SK-MEL-5 (cell line): ENCODE measurements around the gene KDM5A. TPM values are rescaled to one million over a fixed set of nuclear protein-coding genes. Genes with fewer than 3 reads are reported as not detected.

Experiments used
- DNase-seq: peaks from one replicate; pipeline ENCODE4 v3.0.0-alpha.2; 2016; ENCODE audit warnings: low read depth, low spot score
- in situ Hi-C: cut with HindIII; loops from 2 replicates; pipeline ENCODE4 v1.10.0; 2016; ENCODE audit warnings: low sequenced_read_pairs, high pct_unique_total_duplicates, low pct_unique_long_range_greater_than_20kb
- total RNA-seq: library from RNA; depleted of rRNA; stranded (reverse); fragments of >200 nt; shearing (Covaris generic); gene quantifications from 2 replicates; pipeline ENCODE4 v1.2.3, GENCODE V29; 2014

KDM5A gene
- total RNA-seq, 1 experiment from 2014 or later, result 32.1 TPM

DNA sequence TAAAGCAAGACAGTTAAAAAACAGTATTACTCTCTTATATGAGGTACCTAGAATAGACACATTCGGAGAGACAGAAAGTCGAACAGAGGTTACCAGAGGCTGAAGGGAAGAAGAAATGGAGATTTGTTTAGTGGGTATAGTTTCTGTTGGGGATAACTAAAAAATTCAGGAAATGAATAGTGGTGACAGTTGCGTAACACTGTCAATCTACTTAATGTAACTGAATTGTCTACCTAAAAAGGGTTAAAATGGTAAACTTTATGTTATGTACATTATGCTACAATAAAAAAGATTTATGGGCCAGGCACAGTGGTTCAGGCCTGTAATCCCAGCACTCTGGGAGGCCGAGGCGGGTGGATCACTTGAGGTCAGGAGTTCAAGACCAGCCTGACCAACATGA, 95.9 kb downstream of the KDM5A start:
- in situ Hi-C loops, result no loop called here
- DNase-seq, result no peak

DNA sequence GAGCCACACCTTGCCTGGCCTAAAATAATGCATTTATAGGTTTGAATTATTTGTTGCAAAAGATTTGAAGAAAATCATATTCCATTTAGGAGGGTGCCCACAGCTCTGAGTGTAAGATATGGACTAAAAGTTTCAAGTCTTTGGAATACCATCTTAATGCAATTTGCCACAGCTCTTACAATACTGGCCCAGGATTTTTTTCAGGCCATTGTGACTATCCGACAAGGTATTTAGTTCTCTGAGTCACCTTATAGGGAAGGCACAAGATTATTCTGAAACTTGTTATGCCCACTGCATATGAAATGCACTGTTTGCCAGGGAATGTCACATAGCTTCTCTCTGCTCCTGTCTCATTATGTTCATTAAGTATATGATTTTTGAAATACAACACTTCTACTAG, 96.9 kb downstream of the KDM5A start:
- in situ Hi-C loops, result no loop called here

GRCh38 chr12:291153-291723, 97.9 kb downstream of the KDM5A start:
- no peak for DNase-seq
- in situ Hi-C loops, result no loop called here

More for the DNA sequence above, 96.9 kb downstream of the KDM5A start:
- DNase-seq, result no peak

- in situ Hi-C loops, result no loop called here
- no peak for DNase-seq
Measured at GRCh38 chr12:288687-289086, 100.4 kb downstream of the KDM5A start.

- DNase-seq, result no peak
- in situ Hi-C loops, result no loop called here
Measured at GRCh38 chr12:286531-287300, 102.4 kb downstream of the KDM5A start.

DNA sequence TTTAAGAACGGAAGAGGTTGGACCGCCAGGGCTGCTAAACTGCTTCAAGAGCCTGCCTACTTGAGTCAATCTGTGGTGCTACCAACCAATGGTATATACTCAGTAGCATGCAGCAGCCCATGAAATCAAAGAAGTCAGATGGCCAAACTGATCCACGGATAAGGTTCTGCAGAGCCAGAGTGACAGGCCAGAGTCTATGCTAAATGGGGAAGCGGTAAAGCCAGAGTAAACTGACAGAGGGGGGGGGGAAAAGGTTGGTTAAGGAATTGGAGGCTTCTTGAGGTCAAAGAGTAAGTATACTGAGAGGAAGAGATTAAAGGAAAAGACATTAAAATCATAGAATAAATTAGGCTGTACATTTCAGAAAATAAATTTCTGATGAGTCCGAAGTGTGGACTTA, 111.1 kb downstream of the KDM5A start:
- in situ Hi-C loops, result no loop called here
- no peak for DNase-seq

- no peak for DNase-seq
- in situ Hi-C loops, result no loop called here
Measured at GRCh38 chr12:275812-276211, 113.3 kb downstream of the KDM5A start.

DNA sequence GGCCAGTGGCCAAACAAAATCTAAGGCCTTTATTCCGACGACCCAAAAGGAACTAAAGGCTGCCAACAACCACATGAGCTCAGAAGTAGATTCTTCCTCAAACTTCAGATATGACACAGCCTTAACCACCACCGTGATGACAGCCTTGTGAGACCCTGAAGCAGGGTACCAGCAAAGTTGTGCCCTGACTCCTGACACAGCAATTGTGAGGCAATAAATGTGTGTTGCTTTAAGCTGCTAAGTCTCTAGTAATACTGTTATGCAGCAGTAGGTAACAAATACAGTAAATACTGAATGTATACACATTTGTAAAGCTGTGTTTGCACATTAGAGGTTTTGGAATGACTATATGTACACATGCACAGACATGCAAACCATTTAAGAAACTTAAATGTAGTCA, 115.7 kb downstream of the KDM5A start:
- in situ Hi-C loops, result no loop called here
- no peak for DNase-seq

- in situ Hi-C loops, result no loop called here
Measured at GRCh38 chr12:272942-273341, 116.2 kb downstream of the KDM5A start.

GRCh38 chr12:271161-271560, 118.0 kb downstream of the KDM5A start:
- in situ Hi-C loops, result no loop called here
- DNase-seq, result no peak

More at GRCh38 chr12:272942-273341, 116.2 kb downstream of the KDM5A start:
- DNase-seq, result no peak

- in situ Hi-C loops, result no loop called here
- no peak for DNase-seq
Measured at GRCh38 chr12:269191-269590, 119.9 kb downstream of the KDM5A start.

DNA sequence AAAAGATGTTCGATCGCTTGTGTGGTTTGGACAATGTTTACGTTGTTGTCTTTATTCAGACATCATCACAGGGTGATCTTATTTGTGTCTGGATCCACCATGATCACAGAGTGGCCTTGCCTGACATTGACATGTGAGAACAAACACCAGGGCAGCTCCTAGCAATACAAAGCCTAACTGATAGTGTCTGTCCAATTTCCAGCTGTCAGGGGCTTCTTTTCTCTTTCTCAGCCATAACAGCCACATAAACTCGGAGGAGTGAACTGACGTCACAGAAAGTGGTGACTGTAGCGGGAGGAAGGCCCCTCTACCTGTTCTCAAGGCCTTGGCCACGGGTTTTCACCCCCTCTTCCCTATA, 120.7 kb downstream of the KDM5A start:
- in situ Hi-C loops, result no loop called here
- DNase-seq, result no peak

DNA sequence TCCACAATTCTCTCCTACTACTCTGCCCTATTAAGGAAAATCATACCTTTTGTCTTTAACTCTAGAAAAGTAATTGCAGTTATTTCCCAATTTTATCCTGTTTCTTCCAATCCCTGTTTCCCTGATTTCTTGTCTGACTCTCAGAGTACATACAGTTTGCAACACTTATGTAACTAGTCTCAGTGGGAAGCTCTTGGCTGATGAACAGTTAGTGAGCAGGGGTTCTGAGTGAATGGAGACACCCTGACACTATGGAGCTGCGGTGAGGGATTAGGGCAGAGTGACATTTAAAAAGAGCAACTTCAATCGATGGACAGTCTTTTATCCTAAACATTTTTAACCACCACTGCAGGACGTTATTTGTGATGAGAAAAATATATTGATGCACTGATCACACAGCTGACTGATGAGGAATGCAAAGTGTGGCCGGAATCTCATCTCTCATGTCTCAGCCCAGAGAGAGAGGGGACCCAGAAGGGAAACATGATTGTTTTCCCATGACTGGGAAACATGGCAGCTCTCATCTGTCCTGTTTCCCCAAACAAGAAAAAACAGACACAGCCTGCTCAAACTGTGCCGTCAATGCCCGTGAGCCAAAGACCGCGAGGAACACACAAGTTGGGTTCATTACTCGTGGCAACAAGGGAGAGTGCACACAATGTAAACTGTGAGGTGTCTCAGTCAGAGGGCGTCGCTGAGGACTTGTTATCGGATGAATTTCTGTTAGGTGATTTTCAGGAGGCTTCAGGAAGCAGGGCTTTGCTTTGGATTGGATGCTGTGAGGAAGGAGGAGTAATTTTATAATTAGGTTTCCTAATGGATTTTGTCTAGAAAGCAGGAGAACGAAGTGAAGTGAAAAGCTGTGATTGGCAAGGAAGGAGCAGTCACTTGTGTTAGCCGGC, 121.3 kb downstream of the KDM5A start:
- in situ Hi-C loops, result no loop called here
- DNase-seq, result no peak

- no peak for DNase-seq
- in situ Hi-C loops, result no loop called here
Measured at GRCh38 chr12:265096-265495, 124.0 kb downstream of the KDM5A start.

- DNase-seq, result no peak
- in situ Hi-C loops, result no loop called here
Measured at GRCh38 chr12:264269-264668, 124.9 kb downstream of the KDM5A start.

DNA sequence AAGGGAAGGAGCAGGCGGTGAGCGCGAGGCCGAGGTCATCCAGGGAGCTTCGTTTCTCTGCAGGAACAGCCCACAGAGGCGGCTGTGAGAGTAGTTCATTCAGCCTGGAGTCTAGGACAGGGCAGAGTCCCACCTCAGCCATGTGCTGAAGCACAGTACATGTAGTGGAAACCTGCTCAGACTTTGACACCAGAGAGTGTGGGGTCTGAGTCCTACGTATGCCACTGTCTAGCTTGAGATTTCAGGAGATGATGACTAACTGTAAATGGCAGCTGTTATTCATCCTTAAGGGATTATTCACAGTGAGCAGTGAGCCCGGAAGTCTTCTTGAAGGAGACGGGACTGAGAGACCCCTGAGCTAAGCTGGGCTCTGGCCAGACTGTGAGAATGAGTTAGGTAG, 125.5 kb downstream of the KDM5A start:
- no peak for DNase-seq
- in situ Hi-C loops, result no loop called here

DNA sequence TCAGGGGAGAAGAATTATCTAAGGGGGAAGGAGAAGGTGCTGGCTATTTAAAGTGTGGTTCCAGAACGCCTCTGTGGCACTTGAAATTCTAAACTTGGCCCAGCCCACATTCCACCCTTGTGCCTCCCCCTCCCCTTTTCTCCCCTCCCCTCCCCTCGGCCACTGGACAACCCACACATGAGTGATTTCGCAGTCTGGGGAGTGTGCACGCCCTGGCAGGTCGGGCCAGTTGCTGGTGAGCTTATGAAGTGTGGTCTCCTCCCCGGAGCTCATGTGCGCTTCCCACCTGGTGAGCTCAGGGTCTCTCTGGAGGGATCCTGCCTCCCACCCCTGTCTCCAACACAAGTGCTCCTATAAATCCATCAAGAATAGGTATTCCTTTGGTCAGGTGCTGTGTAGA, 126.3 kb downstream of the KDM5A start, which contains the start of gene SLC6A13:
Gene SLC6A13, minus strand, starts transcription at position 20 of the 400 bp plus-strand sequence. CDS start 2,784 bp downstream, outside the sequence.
- in situ Hi-C loops, result no loop called here
- DNase-seq, result no peak

DNA sequence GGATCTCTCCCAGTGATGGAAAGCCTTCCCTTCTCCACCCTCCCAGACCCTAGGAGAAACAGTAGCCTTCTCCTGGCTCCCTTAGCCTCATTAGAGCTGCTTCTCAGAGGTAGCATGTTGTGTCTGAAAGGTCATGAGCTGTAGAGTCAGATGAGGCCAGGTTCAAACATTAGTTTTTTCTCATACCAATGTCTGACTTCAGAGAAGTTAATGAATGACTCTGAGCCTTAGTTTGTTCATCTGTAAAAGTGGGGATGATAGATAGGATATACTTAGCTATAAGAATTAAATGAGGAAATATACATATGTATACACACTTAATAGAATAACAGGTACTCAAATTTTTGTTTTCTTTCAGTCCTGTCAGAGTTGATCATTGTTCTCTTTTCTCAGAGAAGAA, 127.0 kb downstream of the KDM5A start:
- in situ Hi-C loops, result no loop called here
- DNase-seq, result no peak
